Activated T-helper 1 cell treated with anti-CD3 and anti-CD28 coated beads, Interleukin-12 subunit alpha, Interleukin-12 subunit beta, Interleukin-2, Interleukin-4 antibody, amounts not matched to agents 30 ng/mL and 10 ng/mL and 1 ng/mL, durations not matched to agents 14 hours and 24 hours and 36 hours (primary cell): ENCODE results near the gene MCUB. TPM values are rescaled to one million over a fixed set of nuclear protein-coding genes. Genes with fewer than 3 reads are reported as not detected.
A peak's percentile ranks its signal among the peaks of the same experiment; 100 is the strongest.
"Not testable (repeated sequence)": the region's sequence is repeated elsewhere in the genome, so short reads cannot be mapped to it uniquely, and the experiment has no call there.

Source experiments
- DNase-seq: peaks from one replicate; pipeline ENCODE4 v3.0.0; 2021; ENCODE audit warnings: low spot score
- H3K27ac Mint-ChIP-seq: one replicate; pipeline ENCODE4 v1.8.0; 2021; ENCODE audit warnings: mild to moderate bottlenecking, mixed read lengths
- H3K27me3 Mint-ChIP-seq: one replicate; pipeline ENCODE4 v1.8.0; 2022; ENCODE audit warnings: mild to moderate bottlenecking, moderate library complexity, mixed read lengths; ENCODE audit not compliant: insufficient read depth
- H3K36me3 Mint-ChIP-seq: one replicate; pipeline ENCODE4 v1.8.0; 2021; ENCODE audit warnings: low read depth, mixed read lengths
- H3K4me1 Mint-ChIP-seq: one replicate; pipeline ENCODE4 v1.8.0; 2021; ENCODE audit warnings: low read depth, mixed read lengths
- H3K4me3 Mint-ChIP-seq: one replicate; pipeline ENCODE4 v1.8.0; 2021; ENCODE audit warnings: mild to moderate bottlenecking, moderate library complexity, mixed read lengths
- H3K9me3 Mint-ChIP-seq: one replicate; pipeline ENCODE4 v1.8.0; 2021; ENCODE audit warnings: mixed read lengths
- intact Hi-C: fragments of 100-400 bp; cut with micrococcal nuclease; formaldehyde crosslinking; loops from one replicate; pipeline ENCODE4 v1.15.1; 2024
- total RNA-seq: library from RNA; stranded (reverse); gene quantifications from 2 replicates; pipeline ENCODE4 v1.2.3, GENCODE V29; 2022

The MCUB gene
- total RNA-seq, 1 donor from 2014 or later, result 46.0 TPM

DNA sequence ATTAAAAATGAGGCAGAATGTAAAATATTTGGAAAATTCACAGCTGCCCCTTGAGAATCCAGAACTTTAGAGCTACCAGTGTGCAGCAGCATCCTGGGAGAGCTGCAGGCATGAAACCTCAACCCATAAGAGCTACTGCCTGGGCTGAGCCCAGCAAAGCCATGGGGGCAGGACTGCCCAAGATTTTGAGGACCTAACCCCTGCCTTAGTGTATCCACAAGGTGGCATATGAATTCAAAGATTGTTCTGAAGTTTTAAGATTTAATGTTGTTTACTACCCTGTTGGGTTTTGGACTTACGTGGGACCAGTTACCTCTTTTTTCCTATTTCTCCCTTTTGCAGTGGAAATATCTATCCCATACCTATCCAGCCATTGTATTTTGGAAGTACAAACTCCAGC lies 116.8 kb downstream of the MCUB start:
- peaks cover 29% of the 10 kb centered on the region for H3K36me3 Mint-ChIP-seq
- DNase-seq, result no peak
- peaks cover 5% of the 10 kb centered on the region for H3K9me3 Mint-ChIP-seq
- no peaks in the 10 kb centered on the region for H3K27me3 Mint-ChIP-seq
- intact Hi-C loops, result loop anchor here (1.0 kb wide), 1 partner anchor 149 kb away; no protein-coding TSS in a partner anchor
- no peak overlapping the region for H3K4me3 Mint-ChIP-seq
- no peak overlapping the region for H3K27ac Mint-ChIP-seq
- peaks cover 12% of the 10 kb centered on the region for H3K4me1 Mint-ChIP-seq

DNA sequence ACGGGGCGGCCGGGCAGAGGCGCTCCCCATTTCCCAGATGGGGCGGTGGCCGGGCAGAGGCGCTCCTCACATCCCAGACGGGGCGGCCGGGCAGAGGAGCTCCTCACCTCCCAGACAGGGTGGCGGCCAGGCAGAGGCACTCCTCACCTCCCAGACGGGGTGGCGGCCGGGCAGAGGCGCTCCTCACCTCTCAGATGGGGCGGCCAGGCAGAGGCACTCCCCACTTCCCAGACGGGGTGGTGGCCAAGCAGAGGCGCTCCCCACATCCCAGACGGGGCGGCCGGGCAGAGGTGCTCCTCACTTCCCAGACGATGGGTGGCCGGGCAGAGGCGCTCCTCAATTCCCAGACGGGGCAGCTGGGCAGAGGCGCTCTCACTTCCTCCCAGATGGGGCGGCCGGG lies 118.4 kb downstream of the MCUB start:
- DNase-seq, H3K27me3 Mint-ChIP-seq, H3K27ac Mint-ChIP-seq, intact Hi-C loops, H3K4me3 Mint-ChIP-seq, H3K9me3 Mint-ChIP-seq: not testable (repeated sequence)
- Mint-ChIP-seq H3K36me3 (peaks cover 29% of the 10 kb centered on the region), H3K4me1 (peaks cover 28% of the 10 kb centered on the region)

DNA sequence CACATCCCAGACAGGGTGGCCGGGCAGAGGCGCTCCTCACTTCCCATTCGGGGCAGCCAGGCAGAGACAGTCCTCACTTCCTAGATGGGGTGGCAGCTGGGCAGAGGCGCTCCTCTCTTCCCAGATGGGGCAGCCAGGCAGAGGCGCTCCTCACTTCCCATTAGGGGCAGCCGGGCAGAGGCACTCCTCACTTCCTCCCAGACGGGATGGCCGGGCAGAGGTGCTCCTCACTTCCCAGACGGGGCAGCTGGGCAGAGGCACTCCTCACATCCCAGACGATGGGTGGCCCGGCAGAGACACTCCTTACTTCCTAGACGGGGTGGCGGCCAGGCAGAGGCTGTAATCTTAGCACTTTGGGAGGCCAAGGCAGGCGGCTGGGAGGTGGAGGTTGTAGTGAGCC lies 118.9 kb downstream of the MCUB start:
- H3K27ac Mint-ChIP-seq, H3K27me3 Mint-ChIP-seq, intact Hi-C loops, DNase-seq, H3K4me3 Mint-ChIP-seq, H3K9me3 Mint-ChIP-seq: not testable (repeated sequence)
- peaks cover 33% of the 10 kb centered on the region for H3K4me1 Mint-ChIP-seq
- H3K36me3 Mint-ChIP-seq, result peaks cover 29% of the 10 kb centered on the region

DNA sequence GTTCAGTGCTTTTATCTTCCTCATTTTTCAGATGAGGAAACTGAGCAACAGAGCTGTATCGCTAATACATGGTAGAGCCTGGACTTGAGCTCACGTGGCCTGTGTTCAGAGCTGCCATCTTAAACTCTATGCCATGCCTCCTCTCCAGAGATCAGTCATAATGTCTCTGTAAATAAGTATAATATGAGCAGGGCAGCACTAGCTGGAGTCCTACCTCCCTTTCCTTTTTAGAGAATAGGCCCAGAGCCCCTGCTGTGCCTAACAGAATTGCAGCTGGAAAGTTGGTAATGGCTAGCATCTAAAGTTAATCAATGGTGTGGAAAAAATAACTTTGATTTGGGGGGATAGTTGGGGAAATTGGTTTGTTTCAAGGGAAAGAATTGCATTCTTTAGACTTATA lies 122.8 kb downstream of the MCUB start:
- DNase-seq, result no peak
- H3K9me3 Mint-ChIP-seq, result no peaks in the 10 kb centered on the region
- no peak overlapping the region for H3K27ac Mint-ChIP-seq
- peaks cover 33% of the 10 kb centered on the region for H3K36me3 Mint-ChIP-seq
- peaks cover 34% of the 10 kb centered on the region for H3K4me1 Mint-ChIP-seq
- H3K4me3 Mint-ChIP-seq, result no peak overlapping the region
- intact Hi-C loops, result no loop called here
- no peaks in the 10 kb centered on the region for H3K27me3 Mint-ChIP-seq

DNA sequence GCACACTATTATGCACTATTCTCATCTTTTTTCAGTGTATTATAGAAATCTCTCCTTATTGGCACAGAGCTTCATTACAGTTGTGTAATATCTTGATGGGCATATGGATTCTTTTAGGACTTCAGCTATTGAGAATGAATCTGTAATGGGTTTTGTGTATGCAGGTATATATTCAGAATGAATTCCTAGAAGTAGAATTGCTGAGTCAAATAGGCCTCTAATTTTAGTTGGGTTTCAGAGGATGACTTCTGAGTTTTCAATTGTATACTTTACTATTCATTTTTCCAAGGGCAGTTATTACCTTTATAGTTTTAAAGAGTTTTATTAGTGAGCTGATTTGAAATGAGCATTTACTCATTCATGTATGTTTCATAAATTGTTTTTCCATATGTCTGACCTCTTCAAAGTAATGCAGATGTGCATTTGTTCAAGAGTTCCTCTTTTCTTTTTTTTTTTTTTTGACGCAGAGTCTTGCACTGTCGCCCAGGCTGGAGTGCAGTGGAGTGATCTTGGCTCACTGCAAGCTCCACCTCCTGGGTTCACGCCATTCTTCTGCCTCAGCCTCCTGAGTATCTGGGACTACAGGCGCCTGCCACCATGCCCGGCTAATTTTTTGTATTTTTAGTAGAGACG lies 123.7 kb downstream of the MCUB start:
- H3K4me3 Mint-ChIP-seq, result no peak overlapping the region
- peaks cover 37% of the 10 kb centered on the region for H3K36me3 Mint-ChIP-seq

DNA sequence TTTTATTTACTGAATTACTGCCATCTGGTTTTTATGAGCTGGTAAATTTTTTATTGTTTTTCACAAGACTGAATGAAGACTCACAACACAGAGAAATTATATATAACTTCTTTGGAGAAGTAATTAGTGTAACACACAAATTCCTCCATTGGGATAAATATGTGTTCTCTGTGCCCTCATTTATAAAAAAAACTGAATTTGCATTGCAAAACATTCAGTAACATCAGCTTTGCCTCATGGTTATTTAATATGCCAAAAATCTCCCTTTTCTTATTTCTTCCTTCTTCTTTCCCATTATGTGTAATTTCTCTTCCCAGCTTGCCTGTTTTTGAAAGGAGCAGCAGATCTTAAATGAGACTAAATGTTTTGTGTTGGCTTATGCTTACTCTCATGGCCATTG lies 124.7 kb downstream of the MCUB start:
- Mint-ChIP-seq H3K27me3 (no peaks in the 10 kb centered on the region), H3K9me3 (no peaks in the 10 kb centered on the region), H3K4me3 (no peak overlapping the region), H3K4me1 (peaks cover 34% of the 10 kb centered on the region), H3K27ac (no peak overlapping the region), H3K36me3 (peaks cover 39% of the 10 kb centered on the region)
- DNase-seq, result no peak
- intact Hi-C loops, result no loop called here

More for the DNA sequence above, 123.7 kb downstream of the MCUB start:
- Mint-ChIP-seq H3K9me3 (no peaks in the 10 kb centered on the region), H3K27ac (no peak overlapping the region), H3K27me3 (no peaks in the 10 kb centered on the region), H3K4me1 (peaks cover 34% of the 10 kb centered on the region)
- no peak for DNase-seq
- intact Hi-C loops, result no loop called here

DNA sequence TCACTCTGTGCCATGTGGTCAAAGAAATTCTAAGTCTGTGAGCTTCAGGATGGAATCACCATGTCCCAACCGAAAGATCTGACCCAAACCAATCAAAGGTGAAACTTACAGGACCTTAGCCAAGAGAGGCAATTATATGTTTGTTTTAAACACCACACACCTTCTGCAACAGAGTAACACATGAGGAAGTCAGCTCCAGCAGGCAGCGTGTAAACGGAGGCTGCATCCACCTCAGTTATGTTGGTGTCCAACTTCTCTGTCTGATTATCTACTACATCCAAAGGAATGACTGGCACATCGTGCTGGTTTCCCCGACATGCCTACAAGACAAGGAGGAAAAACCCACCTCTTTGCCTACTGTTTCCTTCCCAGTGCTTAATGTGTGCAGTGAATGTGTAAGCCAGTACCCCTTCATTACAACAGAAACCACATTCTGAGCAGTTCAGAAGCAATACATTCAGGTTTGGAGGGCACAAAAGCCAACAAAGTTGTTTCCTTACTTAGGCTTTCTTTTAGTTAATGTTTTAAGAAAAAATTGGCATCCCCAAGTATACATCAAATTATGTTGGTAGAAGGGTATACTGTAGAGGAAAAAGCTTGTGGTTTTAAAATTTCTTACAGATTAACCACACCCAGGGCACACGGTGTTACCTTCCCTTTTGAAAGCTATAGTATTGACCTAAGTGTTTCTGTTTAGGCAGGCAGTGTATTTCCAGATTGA lies 130.8 kb downstream of the MCUB start:
- intact Hi-C loops, result loop anchor here (1.0 kb wide), 1 partner anchor 11 kb away; no protein-coding TSS in a partner anchor
- DNase-seq, result no peak
- Mint-ChIP-seq H3K27me3 (no peaks in the 10 kb centered on the region), H3K36me3 (peaks cover 55% of the 10 kb centered on the region), H3K27ac (peak overlapping the region; percentile 49), H3K4me3 (peak overlapping the region; percentile 5), H3K9me3 (no peaks in the 10 kb centered on the region), H3K4me1 (peaks cover 26% of the 10 kb centered on the region)

DNA sequence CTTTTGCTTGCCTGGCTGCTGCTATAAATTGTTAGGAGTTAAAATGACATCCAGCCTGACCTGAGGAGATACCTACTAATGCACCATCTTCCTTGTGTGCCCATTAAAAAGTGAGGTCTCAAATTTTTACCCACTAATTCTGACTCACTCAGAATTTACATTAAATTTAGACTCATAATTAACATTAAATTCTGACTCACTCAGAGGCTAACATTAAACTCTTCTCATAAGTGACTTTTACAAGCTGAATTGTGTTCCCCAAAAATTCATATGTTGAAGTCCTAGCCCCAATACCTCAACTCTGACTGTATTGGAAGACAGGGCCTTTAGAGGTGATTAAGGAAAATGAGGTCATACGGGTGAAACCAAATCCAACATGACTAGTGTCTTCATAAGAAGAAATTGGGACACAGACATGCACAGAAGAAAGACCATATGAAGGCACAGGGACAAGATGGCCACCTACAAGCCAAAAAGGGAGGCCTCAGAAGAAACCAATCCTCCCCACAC lies 131.4 kb downstream of the MCUB start:
- no peak for DNase-seq
- Mint-ChIP-seq H3K4me1 (peaks cover 26% of the 10 kb centered on the region), H3K27me3 (no peaks in the 10 kb centered on the region), H3K36me3 (peaks cover 56% of the 10 kb centered on the region), H3K9me3 (no peaks in the 10 kb centered on the region), H3K27ac (peak overlapping the region; percentile 49), H3K4me3 (no peak overlapping the region)
- intact Hi-C loops, result loop anchor here (1.0 kb wide), 1 partner anchor 11 kb away; no protein-coding TSS in a partner anchor

DNA sequence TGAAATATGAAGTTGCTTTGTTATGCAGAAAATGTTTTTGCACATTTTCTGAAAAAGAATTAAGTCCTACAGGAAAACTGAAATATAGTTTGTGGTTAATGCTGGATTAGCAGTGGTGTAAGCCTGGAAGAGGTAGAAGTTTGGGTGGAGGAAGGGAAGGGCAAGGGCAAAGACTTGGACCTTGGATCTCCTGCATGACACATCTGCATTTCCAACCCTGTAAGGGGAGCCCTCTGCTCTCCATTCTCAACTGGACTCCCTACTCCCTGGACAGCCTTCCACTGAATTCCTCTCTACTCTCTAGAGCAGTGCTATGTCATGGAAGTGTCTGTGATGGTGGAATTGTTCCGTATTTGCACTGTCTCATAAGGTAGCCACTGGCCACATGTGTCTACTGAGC lies 138.6 kb downstream of the MCUB start:
- H3K4me3 Mint-ChIP-seq, result no peak overlapping the region
- no peaks in the 10 kb centered on the region for H3K27me3 Mint-ChIP-seq
- H3K9me3 Mint-ChIP-seq, result no peaks in the 10 kb centered on the region
- H3K36me3 Mint-ChIP-seq, result peaks cover 42% of the 10 kb centered on the region
- DNase-seq, result no peak
- intact Hi-C loops, result no loop called here
- H3K4me1 Mint-ChIP-seq, result peaks cover 45% of the 10 kb centered on the region
- no peak overlapping the region for H3K27ac Mint-ChIP-seq

DNA sequence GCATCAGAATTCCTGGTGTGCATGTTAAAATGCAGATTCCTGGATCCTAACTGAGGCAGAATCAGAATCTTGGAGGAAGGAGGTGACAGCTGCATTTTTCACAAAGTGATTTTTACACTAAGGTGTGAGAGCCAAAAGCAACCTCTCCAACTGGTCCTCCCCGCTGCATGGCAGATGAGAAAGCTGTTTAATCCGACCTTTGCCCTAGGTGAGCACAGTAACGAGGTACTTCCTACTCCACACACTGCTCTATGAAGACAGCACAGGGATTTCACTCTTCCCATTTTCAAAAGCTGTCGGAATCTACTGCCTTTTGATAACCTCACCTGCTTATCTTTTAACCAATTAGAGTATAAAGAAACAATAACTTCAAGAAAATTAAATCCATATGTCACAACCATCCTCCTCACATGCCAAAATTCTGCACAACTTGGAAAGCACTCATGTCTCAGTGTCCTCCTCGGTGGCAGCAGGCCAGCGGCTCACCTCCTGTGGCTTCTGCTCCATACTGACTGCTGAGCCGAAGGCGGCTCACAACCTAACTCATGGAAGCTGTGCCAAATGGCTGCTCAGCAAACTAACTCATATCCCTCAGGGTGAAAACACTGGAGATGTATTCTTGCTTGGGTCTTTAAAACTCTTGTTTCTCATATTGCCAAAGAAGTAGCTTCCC lies 139.6 kb downstream of the MCUB start:
- H3K27ac Mint-ChIP-seq, result no peak overlapping the region
- H3K36me3 Mint-ChIP-seq, result peaks cover 34% of the 10 kb centered on the region
- H3K27me3 Mint-ChIP-seq, result no peaks in the 10 kb centered on the region
- no peak for DNase-seq
- H3K4me3 Mint-ChIP-seq, result no peak overlapping the region
- intact Hi-C loops, result no loop called here
- peaks cover 52% of the 10 kb centered on the region for H3K4me1 Mint-ChIP-seq
- no peaks in the 10 kb centered on the region for H3K9me3 Mint-ChIP-seq

DNA sequence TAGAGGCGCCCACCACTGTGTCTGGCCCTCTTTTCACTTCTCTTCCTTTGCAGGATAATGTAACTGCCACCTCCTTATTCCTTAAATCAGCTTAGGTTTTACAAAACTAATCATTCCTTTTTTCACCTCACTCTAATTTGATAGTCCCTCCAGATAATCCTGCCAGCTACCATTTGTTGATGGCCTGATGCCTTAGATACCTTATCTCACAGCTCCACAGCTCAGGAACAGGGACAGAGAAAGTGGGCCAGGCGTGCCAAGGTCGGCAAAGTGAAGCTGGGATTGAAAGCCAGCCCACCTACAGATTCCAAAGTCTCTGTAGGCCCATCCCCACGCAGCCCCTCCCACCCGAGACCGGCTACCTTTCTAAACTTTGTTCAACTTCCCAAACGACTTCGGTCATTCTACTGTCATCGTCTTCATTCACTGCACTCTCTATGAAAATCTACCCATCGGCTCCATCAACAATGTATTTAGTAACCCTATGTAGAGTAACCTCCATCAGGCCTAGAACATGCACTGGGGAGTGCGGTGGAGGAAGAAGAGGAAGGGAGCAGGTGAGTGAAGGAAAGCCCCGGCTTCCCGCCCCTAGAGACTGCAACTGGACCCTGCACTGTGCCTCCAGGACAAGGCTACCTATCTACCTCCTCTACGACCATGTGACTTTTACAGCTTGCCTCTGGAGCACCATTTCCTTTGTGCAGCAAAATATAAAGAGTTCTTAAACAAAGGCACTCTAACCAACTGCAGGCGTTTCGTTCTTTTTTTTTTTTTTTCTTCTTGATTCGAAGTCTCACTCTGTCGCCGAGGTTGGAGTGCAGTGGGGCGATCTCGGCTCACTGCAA lies 141.7 kb downstream of the MCUB start:
- Mint-ChIP-seq H3K36me3 (peaks cover 27% of the 10 kb centered on the region), H3K4me3 (peak overlapping the region; percentile 85), H3K9me3 (no peaks in the 10 kb centered on the region), H3K4me1 (peaks cover 52% of the 10 kb centered on the region), H3K27ac (peak overlapping the region; percentile 93), H3K27me3 (no peaks in the 10 kb centered on the region)
- intact Hi-C loops, result loop anchor here (1.0 to 2.0 kb wide), 6 partner anchors 10 to 279 kb away; partner anchors contain the start of gene SEC24B
- DNase-seq, result no peak

DNA sequence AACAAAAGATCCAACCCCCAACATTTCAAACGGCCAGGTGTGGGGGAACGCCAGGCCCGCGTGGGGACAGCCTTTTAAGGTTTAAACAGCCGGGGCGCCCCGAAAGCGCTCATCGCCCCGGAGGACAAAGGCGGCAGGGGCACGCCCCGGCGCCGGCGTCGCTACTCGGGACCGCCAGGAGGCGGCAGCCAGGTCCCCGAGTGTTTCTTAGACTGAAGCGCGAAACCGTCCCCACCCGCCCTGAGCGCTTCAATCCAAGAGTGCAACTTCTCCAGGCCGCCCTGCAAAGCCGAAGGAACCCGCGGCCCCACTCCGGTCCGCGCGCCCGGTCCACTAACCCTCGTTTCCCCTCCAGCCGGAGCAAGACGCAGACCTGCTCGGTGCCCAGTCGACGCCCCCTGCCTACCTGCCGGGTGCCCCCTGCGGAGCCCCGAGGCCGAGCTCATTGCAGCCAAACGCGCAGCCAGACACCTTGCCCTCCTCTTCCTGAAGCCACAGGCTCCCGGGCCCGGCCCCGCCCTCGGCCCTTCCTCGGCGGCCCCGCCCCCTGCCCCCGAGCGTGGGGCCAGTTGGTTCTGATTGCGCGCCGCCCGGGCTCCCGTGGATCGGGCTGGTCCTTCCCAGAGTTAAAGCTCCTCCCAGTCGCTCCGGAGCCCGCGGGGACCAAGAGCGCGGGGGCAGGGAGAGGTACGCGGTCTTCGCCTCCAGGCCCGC lies 143.1 kb downstream of the MCUB start, which contains the start of gene CASP6:
Gene CASP6, minus strand, starts transcription at position 496 of the 714 bp plus-strand sequence. Its CDS starts 50 bp downstream, at position 446.
- H3K4me3 Mint-ChIP-seq, result peak within 1 kb of the TSS; percentile 85
- intact Hi-C loops, result loop anchor here (1.0 to 2.0 kb wide), 9 partner anchors 12 to 281 kb away; partner anchors contain the start of genes GAR1 and SEC24B
- H3K27me3 Mint-ChIP-seq, result no peaks in the 10 kb centered on the region
- H3K27ac Mint-ChIP-seq, result peak within 1 kb of the TSS; percentile 93
- H3K36me3 Mint-ChIP-seq, result peaks cover 18% of the 10 kb centered on the region
- DNase-seq, result peak; percentile 68
- H3K9me3 Mint-ChIP-seq, result no peaks in the 10 kb centered on the region
- H3K4me1 Mint-ChIP-seq, result peaks cover 45% of the 10 kb centered on the region
